Measurements from ENCODE around the gene PPM1A.

Gene PPM1A

DNA sequence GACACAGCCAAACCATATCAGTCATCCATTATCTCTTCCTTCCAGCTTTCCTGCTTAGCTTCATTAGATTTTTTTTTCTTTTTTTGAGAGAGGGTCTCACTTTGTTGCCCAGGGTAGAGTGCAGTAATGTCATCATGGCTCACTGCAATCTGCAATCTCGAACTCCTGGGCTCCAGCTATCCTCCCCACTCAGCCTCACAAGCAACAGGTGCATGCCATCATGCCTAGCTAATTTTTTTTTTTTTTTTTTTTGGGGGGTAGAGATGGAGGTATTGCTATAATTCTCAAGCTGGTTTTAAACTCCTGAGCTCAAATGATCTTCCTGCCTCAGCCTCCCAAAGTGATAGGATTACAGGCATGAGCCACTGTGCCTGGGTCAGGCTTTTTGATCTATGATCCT is 38.3 kb upstream of the PPM1A start:
- TF ChIP-seq CTCF (IDR thresholded peaks at IDR 0.05; ENCODE audit: control insufficient read depth, insufficient read depth, low read depth, low read length, missing control alignments) = no peak
- H3K4me3 ChIP-seq (ENCODE audit: control insufficient read depth, low read depth, low read length) = no peak overlapping the region
- DNase-seq (ENCODE audit: low read depth) = no peak

DNA sequence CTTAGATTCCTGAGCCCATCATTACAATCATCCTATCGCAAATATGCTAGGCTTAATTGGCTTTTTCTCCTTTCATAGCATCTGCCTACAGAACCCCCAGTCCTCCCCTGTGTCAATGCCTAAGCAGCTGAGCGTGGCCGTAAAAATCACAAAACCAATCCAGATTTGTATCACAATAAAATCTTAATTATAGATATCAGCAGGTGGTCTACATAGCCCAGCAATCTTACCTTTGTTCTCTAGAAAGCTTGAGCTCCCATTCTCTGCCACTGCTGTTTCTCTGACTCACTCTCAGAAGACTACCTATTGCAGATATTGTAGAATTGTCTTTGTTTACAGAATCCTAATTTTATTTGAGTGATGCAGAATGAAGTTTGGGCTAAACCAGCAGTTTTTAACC is 37.9 kb upstream of the PPM1A start:
- no peak overlapping the region for H3K4me3 ChIP-seq (ENCODE audit: control insufficient read depth, low read depth, low read length)
- DNase-seq (ENCODE audit: low read depth) = no peak
- no peak for TF ChIP-seq CTCF (IDR thresholded peaks at IDR 0.05; ENCODE audit: control insufficient read depth, insufficient read depth, low read depth, low read length, missing control alignments)

- no peak overlapping the region for H3K4me3 ChIP-seq (ENCODE audit: control insufficient read depth, low read depth, low read length)
- no peak for DNase-seq (ENCODE audit: low read depth)
- TF ChIP-seq CTCF (IDR thresholded peaks at IDR 0.05; ENCODE audit: control insufficient read depth, insufficient read depth, low read depth, low read length, missing control alignments) = no peak
Measured at GRCh38 chr14:60212503-60213371, 36.3 kb upstream of the PPM1A start.

DNA sequence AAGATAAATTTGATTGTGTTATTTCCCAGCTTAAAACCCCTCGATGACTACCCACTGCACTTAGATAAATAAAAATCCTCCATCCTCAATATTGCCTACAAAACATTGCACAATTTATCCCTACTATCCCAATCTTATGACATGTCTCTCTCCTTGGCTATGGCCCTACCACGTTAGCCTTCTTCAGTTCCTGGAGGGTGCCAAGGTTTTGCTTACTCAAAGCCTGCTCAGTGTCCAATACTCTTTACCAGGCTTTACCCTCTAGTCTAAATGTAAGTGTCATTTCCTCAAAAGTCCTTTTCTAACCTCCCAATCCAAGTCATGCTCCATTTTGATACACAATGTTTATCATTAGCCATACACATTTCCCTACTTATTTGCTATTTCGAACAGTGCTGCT is 35.0 kb upstream of the PPM1A start:
- no peak for TF ChIP-seq CTCF (IDR thresholded peaks at IDR 0.05; ENCODE audit: control insufficient read depth, insufficient read depth, low read depth, low read length, missing control alignments)
- no peak for DNase-seq (ENCODE audit: low read depth)
- no peak overlapping the region for H3K4me3 ChIP-seq (ENCODE audit: control insufficient read depth, low read depth, low read length)

- TF ChIP-seq CTCF (IDR thresholded peaks at IDR 0.05; ENCODE audit: control insufficient read depth, insufficient read depth, low read depth, low read length, missing control alignments) = no peak
Measured at GRCh38 chr14:60214415-60215126, 34.5 kb upstream of the PPM1A start.

GRCh38 chr14:60215127-60215444 is 33.9 kb upstream of the PPM1A start:
- DNase-seq (ENCODE audit: low read depth) = no peak
- no peak for TF ChIP-seq CTCF (IDR thresholded peaks at IDR 0.05; ENCODE audit: control insufficient read depth, insufficient read depth, low read depth, low read length, missing control alignments)
- no peak overlapping the region for H3K4me3 ChIP-seq (ENCODE audit: control insufficient read depth, low read depth, low read length)

More at GRCh38 chr14:60214415-60215126, 34.5 kb upstream of the PPM1A start:
- DNase-seq (ENCODE audit: low read depth) = no peak
- H3K4me3 ChIP-seq (ENCODE audit: control insufficient read depth, low read depth, low read length) = no peak overlapping the region
